Mononuclear cell (primary cell): Measurements from ENCODE around the gene SH3TC2. TPM values are rescaled to one million over a fixed set of nuclear protein-coding genes. Genes with fewer than 3 reads are reported as not detected.
"Not testable (repeated sequence)": the region's sequence is repeated elsewhere in the genome, so short reads cannot be mapped to it uniquely, and the experiment has no call there.

Experiments used
- H3K27me3 ChIP-seq: 2 replicates; pipeline ENCODE4 v1.6.0; 2011; ENCODE audit warnings: low read length, control low read depth; ENCODE audit not compliant: insufficient read depth
- H3K4me1 ChIP-seq: 2 replicates; pipeline ENCODE4 v1.5.1; 2011; ENCODE audit warnings: mild to moderate bottlenecking, low read length, control low read depth; ENCODE audit not compliant: insufficient read depth
- H3K4me3 ChIP-seq: 2 replicates; pipeline ENCODE4 v1.5.1; 2011; ENCODE audit warnings: mild to moderate bottlenecking, low read length, moderate library complexity
- H3K9me3 ChIP-seq: 2 replicates; pipeline ENCODE4 v1.5.1; 2011; ENCODE audit warnings: low read depth, mild to moderate bottlenecking, control low read depth, low read length
- total RNA-seq: library from RNA; depleted of rRNA; stranded (reverse); fragments of >200 nt; gene quantifications from one replicate; pipeline ENCODE4 v1.2.3, GENCODE V29; 2012

Gene SH3TC2
- total RNA-seq, result 3.7 TPM

DNA sequence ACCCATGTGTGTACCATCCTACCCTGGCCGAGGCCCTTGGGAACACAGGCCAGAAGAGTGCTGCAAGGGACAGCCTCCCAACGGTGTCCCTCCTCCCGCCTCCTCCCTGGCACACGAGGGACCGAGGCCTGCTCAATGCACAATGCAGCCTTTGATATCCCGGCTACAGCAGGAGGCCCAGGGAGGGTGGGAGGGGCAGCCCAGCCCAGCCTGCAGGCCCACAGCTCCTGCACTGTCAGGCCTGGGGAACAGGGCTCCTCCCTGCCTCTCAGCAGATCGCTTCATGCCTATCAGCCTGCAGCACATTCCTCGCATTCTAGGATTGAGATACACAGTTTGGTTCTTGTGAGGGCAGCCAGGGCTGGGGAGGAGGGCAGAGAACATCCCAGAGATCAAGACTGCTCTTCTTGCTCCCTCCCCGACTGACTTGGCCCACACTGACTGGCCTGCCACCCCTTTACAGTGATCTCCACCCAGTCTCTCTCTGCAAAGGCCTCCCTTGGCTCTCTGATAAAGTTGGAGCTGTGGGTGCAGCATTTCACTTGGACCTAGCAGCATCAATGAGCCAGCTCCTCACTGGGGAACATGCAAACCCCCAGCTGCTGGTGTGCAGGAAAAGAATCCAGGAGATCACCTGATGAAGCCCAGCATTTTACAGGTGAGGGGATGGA lies at the start of gene SH3TC2:
SH3TC2 (minus strand) TSS at position 46 of the 671 bp plus-strand sequence; CDS start at position 6, 40 bp downstream.
- H3K4me3 ChIP-seq, result no peak within 1 kb of the TSS

GRCh38 chr5:149110406-149110805 lies 47.5 kb upstream of the SH3TC2 start:
- Histone ChIP-seq H3K27me3 (no peaks in the 10 kb centered on the region), H3K4me1 (peaks cover 5% of the 10 kb centered on the region)

More for the DNA sequence above, at the start of gene SH3TC2:
- Histone ChIP-seq H3K9me3 (no peaks in the 10 kb centered on the region), H3K27me3 (no peaks in the 10 kb centered on the region), H3K4me1 (peaks cover 22% of the 10 kb centered on the region)

GRCh38 chr5:149108651-149109280 lies 45.9 kb upstream of the SH3TC2 start:
- Histone ChIP-seq H3K4me3 (no peak overlapping the region), H3K4me1 (no peaks in the 10 kb centered on the region), H3K27me3 (no peaks in the 10 kb centered on the region), H3K9me3 (no peaks in the 10 kb centered on the region)

More at GRCh38 chr5:149110406-149110805, 47.5 kb upstream of the SH3TC2 start:
- Histone ChIP-seq H3K9me3 (no peaks in the 10 kb centered on the region), H3K4me3 (no peak overlapping the region)

GRCh38 chr5:149100331-149100730 lies 37.5 kb upstream of the SH3TC2 start:
- H3K27me3 ChIP-seq, result no peaks in the 10 kb centered on the region
- H3K9me3 ChIP-seq, result peaks cover 36% of the 10 kb centered on the region
- no peak overlapping the region for H3K4me3 ChIP-seq
- H3K4me1 ChIP-seq, result no peaks in the 10 kb centered on the region

DNA sequence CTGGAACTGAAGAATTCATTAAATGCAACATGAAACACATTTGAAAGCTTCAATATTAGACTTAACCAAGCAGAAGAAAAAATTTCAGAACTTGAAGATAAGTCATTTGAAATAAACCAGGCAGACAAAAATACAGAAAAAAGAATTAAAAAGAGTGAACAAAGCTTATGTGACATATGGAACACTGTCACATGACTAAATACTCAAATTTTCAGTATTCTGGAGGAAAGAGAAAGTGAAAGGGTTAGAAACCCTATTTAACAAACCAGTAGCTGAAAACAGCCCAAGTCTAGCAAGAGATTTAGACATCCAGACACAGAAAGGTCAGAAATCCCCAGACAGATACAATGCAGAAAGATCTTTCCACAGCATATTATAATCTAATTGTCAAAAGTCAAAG lies 37.1 kb upstream of the SH3TC2 start:
- H3K4me3 ChIP-seq, result no peak overlapping the region
- H3K4me1 ChIP-seq, result no peaks in the 10 kb centered on the region
- no peaks in the 10 kb centered on the region for H3K27me3 ChIP-seq
- H3K9me3 ChIP-seq, result peaks cover 36% of the 10 kb centered on the region

- H3K9me3 ChIP-seq, result peaks cover 25% of the 10 kb centered on the region
- no peaks in the 10 kb centered on the region for H3K27me3 ChIP-seq
- H3K4me1 ChIP-seq, result no peaks in the 10 kb centered on the region
- H3K4me3 ChIP-seq, result no peak overlapping the region
These were observed 32.1 kb upstream of the SH3TC2 start for GRCh38 chr5:149094996-149095395.

GRCh38 chr5:149093625-149094024 lies 30.8 kb upstream of the SH3TC2 start:
- H3K27me3 ChIP-seq, result no peaks in the 10 kb centered on the region
- H3K9me3 ChIP-seq, result peaks cover 12% of the 10 kb centered on the region
- no peaks in the 10 kb centered on the region for H3K4me1 ChIP-seq
- no peak overlapping the region for H3K4me3 ChIP-seq

DNA sequence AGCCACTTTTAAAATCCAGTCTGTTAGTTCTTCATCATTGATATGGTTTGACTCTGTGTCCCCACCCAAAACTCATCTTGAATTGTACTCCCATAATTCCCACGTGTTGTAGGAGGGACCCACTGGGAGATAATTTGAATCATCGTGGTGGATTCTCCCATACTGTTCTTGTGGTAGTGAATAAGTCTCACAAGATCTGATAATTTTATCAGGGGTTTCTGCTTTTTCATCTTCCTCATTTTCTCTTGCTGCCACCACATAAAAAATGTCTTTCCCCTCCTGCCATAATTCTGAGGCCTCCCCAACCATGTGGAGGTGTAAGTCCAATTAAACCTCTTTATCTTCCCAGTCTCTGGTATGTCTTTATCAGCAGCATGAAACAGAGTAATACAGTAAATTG lies 26.9 kb upstream of the SH3TC2 start:
- Histone ChIP-seq H3K4me1 (no peaks in the 10 kb centered on the region), H3K27me3 (no peaks in the 10 kb centered on the region), H3K4me3 (no peak overlapping the region), H3K9me3 (no peaks in the 10 kb centered on the region)

GRCh38 chr5:149088686-149089085 lies 25.8 kb upstream of the SH3TC2 start:
- Histone ChIP-seq H3K4me1 (no peaks in the 10 kb centered on the region), H3K4me3 (no peak overlapping the region), H3K27me3 (no peaks in the 10 kb centered on the region), H3K9me3 (no peaks in the 10 kb centered on the region)

GRCh38 chr5:149083846-149084245 lies 21.0 kb upstream of the SH3TC2 start:
- H3K27me3 ChIP-seq, result no peaks in the 10 kb centered on the region
- H3K4me1 ChIP-seq, result no peaks in the 10 kb centered on the region
- no peak overlapping the region for H3K4me3 ChIP-seq
- H3K9me3 ChIP-seq, result no peaks in the 10 kb centered on the region

- no peaks in the 10 kb centered on the region for H3K9me3 ChIP-seq
- no peak overlapping the region for H3K4me3 ChIP-seq
- no peaks in the 10 kb centered on the region for H3K4me1 ChIP-seq
- no peaks in the 10 kb centered on the region for H3K27me3 ChIP-seq
These were observed 19.4 kb upstream of the SH3TC2 start for GRCh38 chr5:149082271-149082670.

DNA sequence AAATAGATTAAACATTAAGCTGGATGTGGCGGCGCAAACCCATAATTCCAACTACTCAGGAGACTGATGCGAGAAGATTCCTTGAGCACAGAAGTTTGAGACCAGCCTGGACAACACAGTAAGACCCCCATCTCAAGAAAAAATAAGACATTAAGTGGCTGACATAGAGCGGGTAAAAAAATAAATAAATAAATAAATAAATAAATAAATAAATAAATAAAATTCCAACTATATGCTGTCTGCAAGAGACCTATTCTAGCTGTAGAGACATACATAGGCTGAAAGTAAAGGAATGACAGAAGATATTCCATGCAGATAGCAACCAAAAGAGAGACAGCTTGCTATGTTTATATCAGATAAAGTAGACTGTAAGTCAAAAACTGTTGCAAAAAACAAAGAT lies 17.4 kb upstream of the SH3TC2 start:
- Histone ChIP-seq H3K27me3 (no peaks in the 10 kb centered on the region), H3K9me3 (no peaks in the 10 kb centered on the region), H3K4me1 (no peaks in the 10 kb centered on the region), H3K4me3 (no peak overlapping the region)

GRCh38 chr5:149079883-149080282 lies 17.0 kb upstream of the SH3TC2 start:
- Histone ChIP-seq H3K4me1 (no peaks in the 10 kb centered on the region), H3K9me3 (no peaks in the 10 kb centered on the region), H3K4me3 (no peak overlapping the region), H3K27me3 (no peaks in the 10 kb centered on the region)

GRCh38 chr5:149074071-149074470 lies 11.2 kb upstream of the SH3TC2 start:
- H3K9me3 ChIP-seq, H3K27me3 ChIP-seq, H3K4me1 ChIP-seq, H3K4me3 ChIP-seq: not testable (repeated sequence)

DNA sequence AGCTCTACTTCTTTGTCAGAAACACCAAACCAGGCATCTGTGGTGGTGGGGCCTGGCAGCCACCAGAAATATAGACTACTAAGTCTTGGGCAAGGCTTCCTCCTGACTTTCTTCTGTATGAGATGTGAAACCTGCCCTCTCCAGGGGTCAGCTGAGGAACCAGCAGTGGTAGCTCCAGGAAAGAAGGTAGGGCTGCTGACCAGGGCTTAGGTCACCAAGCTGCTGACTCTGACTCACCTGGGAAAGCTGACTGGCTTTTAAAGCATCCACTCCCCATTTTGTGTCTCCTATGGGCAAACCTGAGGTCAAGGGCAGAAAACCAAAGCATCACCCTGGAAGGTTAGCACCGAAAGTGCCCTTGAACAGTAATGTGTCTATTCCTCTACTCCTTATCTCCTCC lies 10.4 kb upstream of the SH3TC2 start:
- Histone ChIP-seq H3K4me3 (no peak overlapping the region), H3K9me3 (no peaks in the 10 kb centered on the region), H3K4me1 (no peaks in the 10 kb centered on the region), H3K27me3 (no peaks in the 10 kb centered on the region)

DNA sequence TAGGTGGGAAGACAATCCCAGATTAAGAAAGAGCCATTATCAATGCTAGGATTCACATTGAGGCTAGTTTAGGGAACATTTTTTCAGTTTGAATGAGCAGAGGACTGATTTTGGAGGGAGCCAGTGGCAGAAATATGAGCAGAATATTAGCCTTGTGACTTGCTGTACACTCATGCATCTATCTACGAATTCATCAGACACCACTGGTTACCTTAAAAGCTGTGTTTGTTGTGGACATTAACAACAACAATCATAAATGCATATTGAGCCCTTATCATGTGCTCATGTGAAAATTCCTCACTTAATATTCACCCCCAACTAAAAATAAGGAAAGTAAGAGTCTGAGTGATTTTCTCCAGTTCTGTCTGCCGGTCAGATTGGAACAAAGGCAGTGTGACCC lies 9.9 kb upstream of the SH3TC2 start:
- Histone ChIP-seq H3K27me3 (no peaks in the 10 kb centered on the region), H3K9me3 (no peaks in the 10 kb centered on the region), H3K4me3 (no peak overlapping the region), H3K4me1 (no peaks in the 10 kb centered on the region)
